Esophagus muscularis mucosa (tissue), 4 donors: ENCODE data around the gene HACD2. TPM values are rescaled to one million over a fixed set of nuclear protein-coding genes. Genes with fewer than 3 reads are reported as not detected.

Experiments
- DNase-seq: peaks from one replicate; pipeline ENCODE4 v3.0.0-alpha.2; 2017; ENCODE audit errors: extremely low spot score
- H3K27ac ChIP-seq, 4 donors: fragments of 200-600 bp; sonication (generic); replicated peaks in 1 of 4; 1 replicate in 3 of 4; 2 replicates in 1 of 4; pipeline ENCODE4 v1.5.1; 2016 to 2019; ENCODE audit warnings: mild to moderate bottlenecking in 1 of 4
- H3K27me3 ChIP-seq, 4 donors: fragments of 200-600 bp; sonication (generic); one replicate each; pipeline versions ENCODE4 v1.5.1 to v1.6.0; 2016 to 2019
- H3K36me3 ChIP-seq, 4 donors: fragments of 200-600 bp; sonication (generic); one replicate each; pipeline ENCODE4 v1.5.1; 2016 to 2019
- H3K4me1 ChIP-seq, 4 donors: fragments of 200-600 bp; sonication (generic); one replicate each; pipeline ENCODE4 v1.5.1; 2016 to 2019
- H3K4me3 ChIP-seq, 4 donors: fragments of 200-600 bp; sonication (generic); 1 replicate in 2 of 4; 2 replicates in 2 of 4; pipeline ENCODE4 v1.5.1; 2016 to 2019; ENCODE audit warnings: mild to moderate bottlenecking in 4 of 4, moderate library complexity in 1 of 4
- H3K9me3 ChIP-seq, 4 donors: fragments of 200-600 bp; sonication (generic); 1 replicate in 3 of 4; 2 replicates in 1 of 4; pipeline ENCODE4 v1.5.1; 2016 to 2019
- EP300 ChIP-seq: sonication (generic); formaldehyde crosslinking; IDR thresholded peaks from one replicate; pipeline ENCODE4 v1.6.1; 2017; ENCODE audit warnings: antibody characterized with exemption
- POLR2A ChIP-seq: fragments of 450-650 bp; IDR thresholded peaks from one replicate; pipeline ENCODE4 v1.6.1; 2017; ENCODE audit warnings: antibody characterized with exemption, moderate library complexity, mild to moderate bottlenecking, low read depth
- POLR2AphosphoS5 ChIP-seq, 2 donors: sonication (generic); formaldehyde crosslinking; IDR thresholded peaks; one replicate each; pipeline ENCODE4 v1.6.1; 2017; ENCODE audit warnings: antibody characterized with exemption in 2 of 2
- WGBS: methylation state at CpG from one replicate; pipeline ENCODE4 v1.1.5; 2018; 5-methylcytosine and 5-hydroxymethylcytosine counted together
- intact Hi-C: fragments of 100-400 bp; cut with DNase I; formaldehyde crosslinking; loops from one replicate; pipeline ENCODE4 v1.15.1; 2023
- total RNA-seq, 4 donors: library from RNA; depleted of rRNA; stranded (reverse); fragments of >200 nt; gene quantifications; one replicate each; pipeline versions ENCODE4 v1.1.0 to v1.2.1, GENCODE V29; 2016
- TF ChIP-seq, protein P1 (sequence below), 3 experiments: fragments of 200-600 bp in 2 of 3; fragments of 450-650 bp in 1 of 3; sonication (generic) in 2 of 3; IDR thresholded peaks; one replicate each; pipeline ENCODE4 v1.5.1; 2017 to 2019; ENCODE audit warnings: antibody characterized with exemption in 3 of 3, mild to moderate bottlenecking in 2 of 3, moderate library complexity in 1 of 3

The HACD2 gene
- total RNA-seq, 4 donors from 2014 or later = 20.5 to 30.3 (median 25.3) TPM

DNA sequence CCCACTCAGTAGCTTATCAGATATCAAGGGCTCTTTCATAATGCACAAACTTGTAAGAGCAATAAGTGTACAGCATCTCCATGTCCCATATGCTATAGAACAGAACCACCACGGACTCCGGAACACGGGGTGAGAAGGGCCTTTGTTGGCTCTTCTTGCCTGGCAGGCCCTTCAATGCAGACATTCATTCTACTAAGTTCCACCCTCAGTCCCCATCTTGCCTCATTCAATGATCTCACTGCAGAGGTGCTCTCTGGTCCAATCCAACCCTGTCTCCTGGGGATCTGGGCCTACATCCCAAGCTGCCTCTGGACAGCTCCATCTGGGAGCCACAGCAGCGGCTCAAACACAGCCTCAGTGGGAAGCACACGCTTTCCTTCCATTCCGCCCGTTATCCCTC lies 16.8 kb downstream of the HACD2 start:
- no peaks in the 10 kb centered on the region for H3K9me3 ChIP-seq
- H3K36me3 ChIP-seq = peaks cover 0 to 28% (median 15%) of the 10 kb centered on the region in 4 donors
- TF ChIP-seq, protein P1, sequence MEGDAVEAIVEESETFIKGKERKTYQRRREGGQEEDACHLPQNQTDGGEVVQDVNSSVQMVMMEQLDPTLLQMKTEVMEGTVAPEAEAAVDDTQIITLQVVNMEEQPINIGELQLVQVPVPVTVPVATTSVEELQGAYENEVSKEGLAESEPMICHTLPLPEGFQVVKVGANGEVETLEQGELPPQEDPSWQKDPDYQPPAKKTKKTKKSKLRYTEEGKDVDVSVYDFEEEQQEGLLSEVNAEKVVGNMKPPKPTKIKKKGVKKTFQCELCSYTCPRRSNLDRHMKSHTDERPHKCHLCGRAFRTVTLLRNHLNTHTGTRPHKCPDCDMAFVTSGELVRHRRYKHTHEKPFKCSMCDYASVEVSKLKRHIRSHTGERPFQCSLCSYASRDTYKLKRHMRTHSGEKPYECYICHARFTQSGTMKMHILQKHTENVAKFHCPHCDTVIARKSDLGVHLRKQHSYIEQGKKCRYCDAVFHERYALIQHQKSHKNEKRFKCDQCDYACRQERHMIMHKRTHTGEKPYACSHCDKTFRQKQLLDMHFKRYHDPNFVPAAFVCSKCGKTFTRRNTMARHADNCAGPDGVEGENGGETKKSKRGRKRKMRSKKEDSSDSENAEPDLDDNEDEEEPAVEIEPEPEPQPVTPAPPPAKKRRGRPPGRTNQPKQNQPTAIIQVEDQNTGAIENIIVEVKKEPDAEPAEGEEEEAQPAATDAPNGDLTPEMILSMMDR (IDR thresholded peaks at IDR 0.05) = no peak
- TF ChIP-seq EP300 = no peak
- no peak for TF ChIP-seq POLR2AphosphoS5 (IDR thresholded peaks at IDR 0.05)
- TF ChIP-seq POLR2A = no peak
- WGBS = 77% methylated on average over 7 of the region's 7 CpGs
- H3K4me3 ChIP-seq = no peak overlapping the region
- peaks cover 0 to 13% (median 1%) of the 10 kb centered on the region in 4 donors for H3K4me1 ChIP-seq
- no peak for DNase-seq
- no peak overlapping the region for H3K27ac ChIP-seq
- H3K27me3 ChIP-seq = no peaks in the 10 kb centered on the region
- intact Hi-C loops = no loop called here

DNA sequence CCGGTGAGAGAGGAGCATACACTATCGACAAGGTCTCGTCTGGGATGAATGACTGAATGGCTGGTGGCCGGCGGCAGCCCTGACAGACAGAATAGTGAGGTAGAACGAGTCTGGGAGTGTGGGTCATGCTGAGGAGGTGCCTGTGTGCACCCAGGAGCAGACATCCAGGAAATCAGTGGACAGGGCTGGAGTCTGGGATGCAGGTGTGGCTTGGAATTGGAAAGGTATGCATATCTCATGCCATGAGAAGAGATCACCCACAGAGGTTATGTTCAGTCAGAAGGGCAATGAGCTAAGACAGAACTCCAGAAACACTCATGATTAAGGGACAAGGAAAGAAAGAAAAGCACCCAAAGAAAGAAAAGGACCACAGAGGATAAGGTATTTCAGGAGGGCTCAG lies 20.8 kb downstream of the HACD2 start:
- intact Hi-C loops = no loop called here
- Histone ChIP-seq H3K27ac (no peak overlapping the region), H3K27me3 (no peaks in the 10 kb centered on the region), H3K9me3 (no peaks in the 10 kb centered on the region), H3K4me1 (peaks cover 0 to 15% (median 1%) of the 10 kb centered on the region in 4 donors), H3K4me3 (no peak overlapping the region), H3K36me3 (peaks cover 0 to 25% (median 15%) of the 10 kb centered on the region in 4 donors)
- 94% methylated on average over 6 of the region's 6 CpGs for WGBS
- TF ChIP-seq, protein P1 (IDR thresholded peaks at IDR 0.05) = no peak
- TF ChIP-seq POLR2A (no peak), POLR2AphosphoS5 (IDR thresholded peaks at IDR 0.05) (no peak), EP300 (no peak)
- DNase-seq = no peak

DNA sequence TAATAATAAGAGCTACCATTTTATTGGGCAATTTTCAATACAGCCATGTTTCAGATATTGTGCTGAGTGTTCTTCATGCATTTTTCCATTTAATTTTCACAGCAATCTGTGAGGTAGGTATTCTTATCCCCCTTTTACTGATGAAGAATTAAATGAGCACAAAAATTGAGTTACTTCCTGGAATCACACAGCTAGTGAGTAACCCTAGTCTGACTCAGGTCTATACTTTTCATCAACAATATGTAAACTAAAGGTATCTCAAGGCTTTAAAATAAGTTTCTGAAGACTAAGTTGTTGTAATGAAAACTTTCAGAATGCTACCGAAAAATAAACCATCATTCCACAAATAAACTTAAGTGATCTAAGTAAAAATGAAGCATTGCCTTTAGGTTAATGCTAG lies 22.3 kb downstream of the HACD2 start:
- WGBS = 91% methylated on average over 1 of the region's 1 CpG
- TF ChIP-seq POLR2A (no peak), EP300 (no peak), POLR2AphosphoS5 (IDR thresholded peaks at IDR 0.05) (no peak)
- TF ChIP-seq, protein P1 (IDR thresholded peaks at IDR 0.05) = no peak
- intact Hi-C loops = no loop called here

DNA sequence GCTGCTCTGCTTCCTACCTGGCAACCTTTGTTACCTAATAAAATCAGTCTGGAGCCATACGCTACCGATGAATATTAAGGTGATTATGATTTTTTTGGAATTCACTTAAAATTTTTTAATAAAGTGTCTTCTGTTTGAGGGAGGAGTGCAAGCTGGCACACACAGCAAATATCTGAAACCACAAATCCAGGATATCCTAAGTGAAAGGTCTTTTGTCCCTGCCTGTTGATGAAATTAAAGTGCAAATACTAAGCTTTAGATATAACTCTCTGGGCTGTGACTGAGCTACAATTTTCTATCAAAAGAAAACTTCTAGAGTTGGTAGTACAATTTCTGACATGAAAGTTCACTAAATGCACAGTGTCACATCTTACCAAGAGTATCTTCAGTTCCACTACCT lies 23.7 kb downstream of the HACD2 start:
- Histone ChIP-seq H3K4me3 (no peak overlapping the region), H3K27me3 (no peaks in the 10 kb centered on the region), H3K27ac (no peak overlapping the region), H3K4me1 (peaks cover 0 to 17% (median 5%) of the 10 kb centered on the region in 4 donors), H3K36me3 (peaks cover 0 to 15% (median 11%) of the 10 kb centered on the region in 4 donors), H3K9me3 (no peaks in the 10 kb centered on the region)
- TF ChIP-seq EP300 = no peak
- intact Hi-C loops = loop anchor here (2.0 kb wide), 1 partner anchor 232 kb away; no protein-coding TSS in a partner anchor
- DNase-seq = no peak
- 71% methylated on average over 2 of the region's 2 CpGs for WGBS

More for the DNA sequence above, 22.3 kb downstream of the HACD2 start:
- Histone ChIP-seq H3K36me3 (peaks cover 0 to 25% (median 15%) of the 10 kb centered on the region in 4 donors), H3K27ac (no peak overlapping the region), H3K9me3 (no peaks in the 10 kb centered on the region), H3K4me1 (peaks cover 0 to 17% (median 5%) of the 10 kb centered on the region in 4 donors), H3K27me3 (no peaks in the 10 kb centered on the region), H3K4me3 (no peak overlapping the region)
- no peak for DNase-seq

DNA sequence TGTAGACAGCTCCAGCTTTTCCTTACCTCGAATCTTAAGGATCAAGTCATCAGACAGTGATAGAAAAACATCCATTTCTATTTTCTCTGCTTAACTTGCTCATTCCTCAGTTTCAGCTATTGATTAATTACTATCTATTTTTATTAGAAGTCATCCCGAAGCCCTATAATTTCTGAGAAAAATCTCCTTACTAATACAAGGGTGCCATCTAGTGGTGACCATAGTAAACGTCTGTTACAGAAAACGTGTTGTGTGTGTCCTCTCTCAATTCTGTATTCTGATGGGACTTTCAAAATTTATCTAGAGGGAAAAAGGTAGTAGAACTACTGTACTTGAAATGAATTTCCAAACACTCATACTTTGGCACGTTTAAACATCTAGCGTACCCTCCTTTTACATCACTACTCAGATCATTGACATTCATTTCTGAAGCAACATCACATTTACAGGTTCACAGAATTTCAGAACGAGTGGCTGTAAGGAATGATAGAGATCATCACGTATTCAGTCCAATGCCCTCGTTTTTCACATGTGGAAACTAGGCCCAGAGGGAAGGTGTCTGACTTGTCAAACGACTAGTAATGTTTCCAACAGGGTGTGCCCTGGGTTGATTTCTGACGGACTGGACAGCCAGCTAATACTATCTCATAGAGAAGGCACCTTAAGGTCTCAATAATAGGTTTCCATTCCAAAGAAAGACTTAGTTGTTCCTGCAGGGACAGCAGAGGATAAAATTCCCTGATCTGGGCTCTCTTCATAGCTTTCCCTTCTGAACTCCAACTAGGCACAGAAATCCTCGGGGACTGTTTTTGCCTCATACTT lies 25.6 kb downstream of the HACD2 start:
- 28% methylated on average over 12 of the region's 12 CpGs for WGBS
- Histone ChIP-seq H3K36me3 (peaks cover 0 to 12% (median 6%) of the 10 kb centered on the region in 4 donors), H3K4me1 (peaks cover 0 to 17% (median 5%) of the 10 kb centered on the region in 4 donors), H3K27me3 (no peaks in the 10 kb centered on the region), H3K4me3 (no peak overlapping the region), H3K27ac (no peak overlapping the region), H3K9me3 (no peaks in the 10 kb centered on the region)
- TF ChIP-seq, protein P1 (IDR thresholded peaks at IDR 0.05) = peak; percentile 73 to 79 (median 74)
- no peak for TF ChIP-seq EP300
- intact Hi-C loops = loop anchor here (5.0 to 10.0 kb wide), 3 partner anchors 62 to 614 kb away; no protein-coding TSS in a partner anchor
- DNase-seq = no peak
